GM12874 (cell line): ENCODE results near the gene IFT122.

Source experiments
- TF ChIP-seq, protein P1 (sequence below): IDR thresholded peaks from 2 replicates; pipeline ENCODE4 v1.5.1; 2011; ENCODE audit warnings: low read depth, mild to moderate bottlenecking, control low read depth, low read length, moderate library complexity; ENCODE audit not compliant: insufficient read depth

Gene IFT122

DNA sequence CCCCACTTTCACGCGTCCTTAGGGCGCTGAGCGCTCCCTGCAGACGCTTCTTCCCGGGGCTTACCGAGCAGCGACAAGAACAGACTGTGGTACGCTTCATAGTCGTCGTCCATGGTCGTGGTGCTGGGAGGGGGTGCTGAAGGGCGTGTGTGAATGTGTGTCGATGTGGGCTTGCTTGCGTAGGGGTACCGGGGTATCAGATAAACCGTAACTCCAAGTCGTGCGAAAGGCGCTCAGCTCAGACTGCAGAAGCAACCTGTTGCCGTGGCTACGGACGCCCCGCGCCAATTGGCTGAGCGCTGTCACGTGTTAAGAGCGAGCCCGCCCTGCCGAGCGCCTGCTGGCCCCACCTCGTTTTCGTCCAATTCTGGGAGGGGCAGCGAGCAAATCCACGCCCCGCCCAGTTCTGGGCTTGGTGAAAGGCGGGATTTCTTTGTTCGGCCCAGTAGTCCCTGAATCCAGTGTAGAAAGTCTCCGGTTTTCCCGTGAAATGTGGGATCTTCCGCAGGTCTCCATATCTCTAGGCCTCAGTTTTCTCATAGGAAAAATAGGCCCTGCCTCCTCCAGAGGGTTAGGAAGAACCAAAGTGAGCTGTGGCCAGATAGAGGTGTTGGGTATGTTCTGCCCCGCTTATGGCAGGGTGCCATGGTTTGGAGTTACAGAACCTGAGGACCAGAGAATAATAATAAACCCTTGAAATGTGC lies 11.5 kb upstream of the IFT122 start, which contains the start of gene EFCAB12:
Gene EFCAB12 (minus strand): TSS at position 261 of the 704 bp plus-strand sequence. CDS start 148 bp downstream, at position 113.
- TF ChIP-seq, protein P1, sequence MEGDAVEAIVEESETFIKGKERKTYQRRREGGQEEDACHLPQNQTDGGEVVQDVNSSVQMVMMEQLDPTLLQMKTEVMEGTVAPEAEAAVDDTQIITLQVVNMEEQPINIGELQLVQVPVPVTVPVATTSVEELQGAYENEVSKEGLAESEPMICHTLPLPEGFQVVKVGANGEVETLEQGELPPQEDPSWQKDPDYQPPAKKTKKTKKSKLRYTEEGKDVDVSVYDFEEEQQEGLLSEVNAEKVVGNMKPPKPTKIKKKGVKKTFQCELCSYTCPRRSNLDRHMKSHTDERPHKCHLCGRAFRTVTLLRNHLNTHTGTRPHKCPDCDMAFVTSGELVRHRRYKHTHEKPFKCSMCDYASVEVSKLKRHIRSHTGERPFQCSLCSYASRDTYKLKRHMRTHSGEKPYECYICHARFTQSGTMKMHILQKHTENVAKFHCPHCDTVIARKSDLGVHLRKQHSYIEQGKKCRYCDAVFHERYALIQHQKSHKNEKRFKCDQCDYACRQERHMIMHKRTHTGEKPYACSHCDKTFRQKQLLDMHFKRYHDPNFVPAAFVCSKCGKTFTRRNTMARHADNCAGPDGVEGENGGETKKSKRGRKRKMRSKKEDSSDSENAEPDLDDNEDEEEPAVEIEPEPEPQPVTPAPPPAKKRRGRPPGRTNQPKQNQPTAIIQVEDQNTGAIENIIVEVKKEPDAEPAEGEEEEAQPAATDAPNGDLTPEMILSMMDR = no peak

DNA sequence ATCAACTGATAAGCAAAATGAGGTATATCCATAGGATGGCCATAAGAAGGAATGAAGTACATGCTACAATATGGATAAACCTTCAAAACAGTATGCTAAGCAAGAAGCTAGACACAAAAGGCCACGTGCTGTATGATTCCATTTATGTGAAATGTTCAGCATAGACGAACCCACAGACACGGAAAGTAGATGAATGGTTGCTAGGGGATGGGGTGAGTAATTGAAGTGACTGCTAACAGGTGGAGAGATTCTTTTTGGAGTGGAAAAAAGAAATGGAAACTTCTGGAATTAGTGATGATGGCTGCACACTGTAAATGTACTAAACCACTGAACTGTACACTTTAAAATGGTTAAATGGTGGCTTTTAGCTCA lies 11.0 kb upstream of the IFT122 start:
- TF ChIP-seq, protein P1 = no peak

DNA sequence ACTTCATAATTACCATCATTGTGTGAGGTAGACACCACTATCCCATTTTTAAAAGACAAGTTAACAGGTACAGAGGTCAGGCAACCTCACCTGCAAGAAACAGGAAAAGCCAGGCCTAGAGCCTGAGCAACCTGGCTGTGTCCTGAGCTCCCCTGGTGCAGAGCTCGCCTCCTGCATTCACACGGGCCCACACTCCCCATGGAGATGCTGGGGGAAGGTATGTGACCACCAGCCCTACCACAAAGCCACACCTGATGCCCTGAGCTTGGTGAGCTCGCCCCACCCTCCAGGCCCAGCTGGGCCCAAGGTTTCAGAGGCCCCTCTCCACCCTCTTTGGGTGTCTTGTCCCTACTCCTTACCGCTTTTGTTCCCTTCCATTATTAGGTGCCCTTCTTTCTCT lies 10.4 kb upstream of the IFT122 start:
- TF ChIP-seq, protein P1 = no peak

DNA sequence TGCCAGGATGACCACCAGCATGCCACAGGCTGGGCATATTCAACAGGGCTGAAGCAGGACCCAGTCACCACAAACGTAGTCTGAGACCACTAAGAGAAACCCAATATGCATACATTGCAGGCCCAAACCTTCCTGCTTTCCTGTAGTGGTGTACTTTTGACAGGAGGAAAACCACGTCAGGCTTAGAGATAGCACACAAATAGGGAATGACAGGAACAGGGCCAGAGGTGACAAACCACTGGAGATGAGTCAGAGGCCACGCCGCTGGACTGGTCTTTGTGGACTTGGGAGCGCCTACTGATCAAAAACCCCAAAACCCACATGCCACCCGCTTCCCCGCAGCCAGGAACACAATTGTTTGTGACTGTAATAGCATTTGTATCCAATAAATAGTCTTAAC lies 8.0 kb upstream of the IFT122 start:
- TF ChIP-seq, protein P1 = no peak

DNA sequence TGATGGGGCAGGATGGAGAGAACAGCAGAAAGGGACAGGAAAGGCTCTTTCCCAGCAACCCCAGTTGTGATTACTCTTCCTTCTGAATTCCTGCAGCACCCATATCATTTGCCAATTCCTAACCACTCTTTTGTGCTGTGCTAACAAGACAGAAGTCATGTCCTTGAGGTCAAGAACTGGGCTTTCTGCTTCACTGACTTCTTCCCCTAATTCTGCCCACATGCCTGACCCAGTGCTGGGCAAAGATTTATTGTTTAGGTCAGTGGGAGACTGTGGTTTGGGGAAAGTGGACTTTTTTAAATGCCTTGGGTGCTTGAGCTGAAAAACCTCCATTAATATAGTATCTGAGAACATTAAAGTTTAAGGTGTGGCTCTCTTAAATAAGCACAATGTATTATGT lies 7.4 kb upstream of the IFT122 start:
- TF ChIP-seq, protein P1 = no peak

DNA sequence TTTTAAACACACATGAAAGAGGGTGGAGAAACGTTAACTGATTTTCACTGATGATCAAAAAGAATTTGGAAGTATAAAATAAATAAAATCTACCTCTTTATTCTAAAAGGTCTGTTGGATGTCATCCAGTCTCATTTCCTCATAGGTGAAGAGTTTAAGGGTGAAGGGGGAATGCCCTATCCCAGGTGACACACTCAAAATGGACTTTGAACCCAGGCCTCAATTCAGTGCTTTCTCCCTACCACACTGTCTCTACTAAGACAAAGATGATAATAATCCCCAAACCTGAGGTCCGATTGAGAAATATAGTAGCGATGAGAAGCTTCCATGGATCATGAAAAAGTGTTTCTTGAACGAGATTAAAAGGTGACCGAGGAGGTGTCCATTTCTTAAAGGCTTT lies 6.5 kb upstream of the IFT122 start:
- TF ChIP-seq, protein P1 = no peak

DNA sequence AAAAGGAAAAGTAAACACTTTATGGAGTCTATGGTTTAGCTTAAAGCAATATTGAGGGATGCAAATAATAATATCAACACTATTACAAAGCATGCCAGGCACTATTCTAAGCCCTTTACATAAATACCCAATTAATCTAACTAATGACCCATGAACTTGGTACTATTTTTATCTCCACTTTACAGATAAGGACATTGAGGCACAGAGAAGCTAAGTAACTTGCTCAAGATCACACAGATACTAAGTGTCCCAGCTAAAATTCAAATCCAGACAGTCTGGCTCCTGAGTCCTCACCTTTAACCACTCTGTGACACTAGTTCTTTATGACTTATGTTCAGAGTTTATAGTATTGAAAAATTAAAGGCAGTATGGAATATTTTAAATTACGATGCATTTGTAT lies 5.9 kb upstream of the IFT122 start:
- TF ChIP-seq, protein P1 = no peak
